Breast epithelium (tissue), 4 donors: ENCODE data around the gene ARHGAP8. TPM values are rescaled to one million over a fixed set of nuclear protein-coding genes. Genes with fewer than 3 reads are reported as not detected.

Experiments used
- DNase-seq, 2 donors: peaks; one replicate each; pipeline ENCODE4 v3.0.0-alpha.2; 2019; ENCODE audit warnings: low spot score in 2 of 2
- H3K27ac ChIP-seq, 2 donors: fragments of 200-600 bp; sonication (generic) in 1 of 2; one replicate each; pipeline ENCODE4 v1.5.1; 2016 to 2019; ENCODE audit warnings: mild to moderate bottlenecking in 1 of 2
- H3K27me3 ChIP-seq, 2 donors: fragments of 200-600 bp; sonication (generic) in 1 of 2; one replicate each; pipeline versions ENCODE4 v1.5.1 to v1.6.0; 2017 to 2019; ENCODE audit warnings: control low read depth in 1 of 2, mild to moderate bottlenecking in 1 of 2
- H3K36me3 ChIP-seq: fragments of 200-600 bp; one replicate; pipeline ENCODE4 v1.5.1; 2019
- H3K4me1 ChIP-seq, 2 donors: fragments of 200-600 bp; sonication (generic); one replicate each; pipeline ENCODE4 v1.5.1; 2016 to 2019; ENCODE audit warnings: control low read depth in 1 of 2
- H3K4me3 ChIP-seq, 3 donors: fragments of 200-600 bp; sonication (generic); 1 replicate in 2 of 3; 2 replicates in 1 of 3; pipeline ENCODE4 v1.5.1; 2016 to 2019; ENCODE audit warnings: mild to moderate bottlenecking in 3 of 3, moderate library complexity in 2 of 3
- H3K9me3 ChIP-seq, 2 donors: fragments of 200-600 bp; sonication (generic) in 1 of 2; one replicate each; pipeline ENCODE4 v1.5.1; 2016 to 2019; ENCODE audit warnings: control low read depth in 1 of 2
- POLR2A ChIP-seq: fragments of 450-650 bp; IDR thresholded peaks from one replicate; pipeline ENCODE4 v1.6.1; 2016; ENCODE audit warnings: antibody characterized with exemption, mild to moderate bottlenecking, moderate library complexity
- POLR2AphosphoS5 ChIP-seq, 3 donors: sonication (generic); formaldehyde crosslinking; IDR thresholded peaks; one replicate each; pipeline ENCODE4 v1.6.1; 2017; ENCODE audit warnings: antibody characterized with exemption in 3 of 3
- intact Hi-C: fragments of 100-400 bp; cut with DNase I; formaldehyde crosslinking; loops from one replicate; pipeline ENCODE4 v1.15.1; 2023; ENCODE audit warnings: low total_unique reads
- total RNA-seq, 3 donors: library from RNA; depleted of rRNA; stranded (reverse); fragments of >200 nt; gene quantifications; one replicate each; pipeline ENCODE4 v1.1.0, GENCODE V29; 2016
- TF ChIP-seq, protein P1 (sequence below), 3 donors: fragments of 450-650 bp; IDR thresholded peaks; one replicate each; pipeline ENCODE4 v1.5.1; 2016 to 2017; ENCODE audit warnings: antibody characterized with exemption in 3 of 3, mild to moderate bottlenecking in 3 of 3, moderate library complexity in 3 of 3

Gene ARHGAP8
- total RNA-seq, 3 donors from 2014 or later: 9.8 to 39.4 (median 32.4) TPM

DNA sequence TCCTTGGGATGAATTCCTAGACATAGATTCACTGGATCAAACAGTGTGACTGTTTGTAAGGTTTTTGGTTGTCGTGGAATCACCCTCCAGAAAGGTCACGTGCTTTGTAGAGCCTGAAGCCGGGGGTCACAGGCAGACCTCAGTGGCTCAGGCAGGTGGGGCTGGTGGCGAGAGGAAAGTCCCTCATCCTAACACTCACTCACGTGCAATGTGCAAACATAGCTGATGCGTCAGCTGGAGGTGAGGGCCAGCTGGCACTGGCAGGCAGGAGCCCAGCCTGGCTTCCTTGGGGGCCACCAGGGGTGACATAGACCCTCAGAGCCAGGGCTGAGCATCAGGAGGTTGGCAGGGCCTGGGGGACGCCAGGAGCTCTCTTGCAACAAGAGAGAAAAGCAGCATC lies 90.0 kb downstream of the ARHGAP8 start:
- no peaks in the 10 kb centered on the region for H3K9me3 ChIP-seq
- H3K4me1 ChIP-seq: no peaks in the 10 kb centered on the region
- H3K36me3 ChIP-seq: no peaks in the 10 kb centered on the region
- no peak for TF ChIP-seq POLR2A
- no peak overlapping the region for H3K27ac ChIP-seq
- intact Hi-C loops: no loop called here
- H3K27me3 ChIP-seq: no peaks in the 10 kb centered on the region
- no peak for DNase-seq
- no peak overlapping the region for H3K4me3 ChIP-seq

DNA sequence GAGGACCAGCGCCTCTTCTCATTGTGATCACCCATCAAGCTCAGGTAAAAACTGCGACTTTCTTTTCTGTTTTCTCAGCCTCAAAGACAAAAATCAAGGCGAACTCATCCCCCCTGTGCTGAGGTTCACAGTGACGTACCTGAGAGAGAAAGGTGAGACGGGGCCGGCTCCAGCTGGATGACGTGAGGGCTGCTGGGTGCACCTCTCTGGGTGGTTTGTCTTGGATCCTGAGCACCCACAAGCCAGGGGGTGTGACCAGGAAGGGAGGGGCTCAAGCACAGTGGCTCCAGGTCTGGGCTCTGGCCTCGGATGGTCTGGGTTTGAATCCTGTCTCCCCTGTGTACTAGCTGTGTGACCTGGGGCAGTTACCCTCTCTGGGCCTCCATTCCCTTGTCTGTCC lies 92.8 kb downstream of the ARHGAP8 start:
- TF ChIP-seq POLR2AphosphoS5 (IDR thresholded peaks at IDR 0.05) (no peak), POLR2A (no peak)
- TF ChIP-seq, protein P1, sequence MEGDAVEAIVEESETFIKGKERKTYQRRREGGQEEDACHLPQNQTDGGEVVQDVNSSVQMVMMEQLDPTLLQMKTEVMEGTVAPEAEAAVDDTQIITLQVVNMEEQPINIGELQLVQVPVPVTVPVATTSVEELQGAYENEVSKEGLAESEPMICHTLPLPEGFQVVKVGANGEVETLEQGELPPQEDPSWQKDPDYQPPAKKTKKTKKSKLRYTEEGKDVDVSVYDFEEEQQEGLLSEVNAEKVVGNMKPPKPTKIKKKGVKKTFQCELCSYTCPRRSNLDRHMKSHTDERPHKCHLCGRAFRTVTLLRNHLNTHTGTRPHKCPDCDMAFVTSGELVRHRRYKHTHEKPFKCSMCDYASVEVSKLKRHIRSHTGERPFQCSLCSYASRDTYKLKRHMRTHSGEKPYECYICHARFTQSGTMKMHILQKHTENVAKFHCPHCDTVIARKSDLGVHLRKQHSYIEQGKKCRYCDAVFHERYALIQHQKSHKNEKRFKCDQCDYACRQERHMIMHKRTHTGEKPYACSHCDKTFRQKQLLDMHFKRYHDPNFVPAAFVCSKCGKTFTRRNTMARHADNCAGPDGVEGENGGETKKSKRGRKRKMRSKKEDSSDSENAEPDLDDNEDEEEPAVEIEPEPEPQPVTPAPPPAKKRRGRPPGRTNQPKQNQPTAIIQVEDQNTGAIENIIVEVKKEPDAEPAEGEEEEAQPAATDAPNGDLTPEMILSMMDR (IDR thresholded peaks at IDR 0.05): no peak
- H3K9me3 ChIP-seq: no peaks in the 10 kb centered on the region
- no peak overlapping the region for H3K27ac ChIP-seq
- H3K36me3 ChIP-seq: no peaks in the 10 kb centered on the region
- H3K4me3 ChIP-seq: no peak overlapping the region
- no peak for DNase-seq
- H3K4me1 ChIP-seq: no peaks in the 10 kb centered on the region
- H3K27me3 ChIP-seq: no peaks in the 10 kb centered on the region
- intact Hi-C loops: no loop called here

DNA sequence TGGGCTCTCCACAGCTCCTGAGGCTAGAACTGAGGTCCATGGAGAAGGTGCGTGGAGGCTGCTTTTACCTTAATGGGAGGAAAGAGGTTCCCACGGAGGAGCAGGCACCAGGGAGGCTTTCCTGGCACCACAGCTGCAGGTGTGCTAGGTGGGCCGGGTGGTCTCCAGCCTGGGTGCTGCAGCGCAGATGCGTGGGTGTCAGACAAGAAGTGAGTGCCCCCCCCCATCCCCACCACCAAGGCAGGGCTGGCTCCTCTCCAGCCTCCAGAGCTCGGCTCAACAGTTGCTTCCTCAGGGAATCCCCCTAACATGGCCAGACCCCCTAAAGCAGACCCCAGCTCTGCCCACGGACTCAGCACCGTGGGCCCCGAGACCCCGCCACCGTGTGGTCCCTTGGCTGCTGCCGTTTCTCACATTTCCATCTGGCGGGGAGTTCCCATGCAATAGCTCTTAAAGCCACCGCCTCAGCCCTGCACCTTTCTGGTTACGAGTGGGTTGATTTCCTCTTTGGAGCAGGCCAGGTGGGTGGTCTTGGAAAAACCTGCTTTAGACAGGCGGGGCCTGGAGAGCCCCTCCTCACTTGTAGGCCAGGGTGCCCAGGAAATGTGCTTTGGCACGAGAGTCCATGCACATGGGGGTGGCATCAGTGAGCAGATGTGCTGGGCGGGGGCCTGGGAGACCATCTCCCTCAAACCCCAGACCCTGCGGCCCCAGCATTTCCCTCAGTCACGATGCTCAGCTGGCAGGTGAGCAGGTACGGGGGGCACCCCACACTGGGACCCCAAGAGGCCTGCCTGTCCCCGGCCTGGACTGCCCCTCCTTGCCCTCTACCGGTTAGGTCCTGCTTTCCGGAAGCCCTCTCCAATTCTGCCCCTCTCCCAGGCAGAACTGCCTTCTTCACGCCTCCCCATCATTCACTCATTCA lies 93.7 kb downstream of the ARHGAP8 start:
- H3K27me3 ChIP-seq: no peaks in the 10 kb centered on the region
- no peak for DNase-seq
- H3K36me3 ChIP-seq: no peaks in the 10 kb centered on the region
- intact Hi-C loops: no loop called here
- no peaks in the 10 kb centered on the region for H3K9me3 ChIP-seq
- no peak overlapping the region for H3K27ac ChIP-seq
- TF ChIP-seq POLR2AphosphoS5 (IDR thresholded peaks at IDR 0.05) (no peak), POLR2A (no peak)
- TF ChIP-seq, protein P1 (IDR thresholded peaks at IDR 0.05): no peak
- H3K4me1 ChIP-seq: no peaks in the 10 kb centered on the region
- H3K4me3 ChIP-seq: no peak overlapping the region

DNA sequence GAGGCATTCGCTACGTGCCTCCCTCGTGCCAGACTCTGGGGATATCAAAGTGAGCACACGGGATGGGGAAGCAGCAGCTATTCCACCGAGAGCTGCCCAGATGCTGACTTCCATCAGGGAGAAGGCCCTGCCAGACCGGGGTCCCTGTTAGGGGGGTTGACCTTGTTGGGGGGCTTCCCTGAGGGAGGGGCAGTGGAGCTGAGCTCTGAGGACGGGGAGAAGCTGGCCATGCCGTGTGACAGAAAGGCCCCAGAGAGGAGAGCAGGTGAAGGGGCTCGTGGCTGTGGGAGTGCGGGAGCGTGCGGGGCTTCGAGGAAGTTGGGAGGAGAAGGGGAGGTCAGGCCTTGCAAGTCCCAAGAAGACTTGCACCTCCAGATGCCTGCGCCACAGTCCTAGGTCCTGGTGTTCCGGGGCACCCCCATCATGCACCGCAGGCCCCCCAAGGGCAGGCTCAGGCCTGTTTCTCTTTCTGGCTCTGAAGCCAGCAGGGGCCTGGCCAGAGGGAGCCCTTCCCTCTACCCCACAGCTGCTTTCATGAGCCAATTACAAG lies 94.4 kb downstream of the ARHGAP8 start:
- no peaks in the 10 kb centered on the region for H3K27me3 ChIP-seq
- no peak overlapping the region for H3K27ac ChIP-seq
- H3K4me1 ChIP-seq: no peaks in the 10 kb centered on the region
- intact Hi-C loops: no loop called here
- H3K4me3 ChIP-seq: no peak overlapping the region
- no peak for DNase-seq
- no peaks in the 10 kb centered on the region for H3K9me3 ChIP-seq
- TF ChIP-seq, protein P1 (IDR thresholded peaks at IDR 0.05): no peak
- TF ChIP-seq POLR2A (no peak), POLR2AphosphoS5 (IDR thresholded peaks at IDR 0.05) (no peak)
- no peaks in the 10 kb centered on the region for H3K36me3 ChIP-seq

DNA sequence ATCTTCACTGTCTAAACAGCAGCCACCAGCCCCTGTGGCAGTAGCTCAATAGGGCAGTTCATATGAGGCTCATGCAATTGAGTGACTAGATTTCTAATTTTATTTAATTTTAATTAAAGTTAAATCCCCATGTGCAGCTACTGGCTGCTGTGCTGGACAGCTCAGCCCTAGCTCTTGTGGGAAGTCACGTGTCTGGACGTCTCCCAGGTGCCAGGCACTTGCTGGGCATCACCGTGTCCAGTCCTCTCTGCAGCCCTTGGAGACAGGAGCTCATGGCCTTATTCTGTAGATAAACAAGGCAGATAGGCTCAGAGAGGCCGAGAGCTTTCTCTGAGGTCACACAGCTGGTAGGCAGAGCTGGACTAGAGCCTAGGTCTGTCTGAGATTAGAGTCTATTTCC lies 95.0 kb downstream of the ARHGAP8 start:
- no peak for DNase-seq
- intact Hi-C loops: no loop called here

More for the DNA sequence above, 95.0 kb downstream of the ARHGAP8 start:
- Histone ChIP-seq H3K27me3 (no peaks in the 10 kb centered on the region), H3K4me3 (no peak overlapping the region), H3K27ac (no peak overlapping the region), H3K36me3 (no peaks in the 10 kb centered on the region), H3K9me3 (no peaks in the 10 kb centered on the region), H3K4me1 (no peaks in the 10 kb centered on the region)
- TF ChIP-seq POLR2AphosphoS5 (IDR thresholded peaks at IDR 0.05): no peak
- TF ChIP-seq, protein P1 (IDR thresholded peaks at IDR 0.05): no peak
- TF ChIP-seq POLR2A: no peak
